Tibial artery (tissue), 4 donors: Measurements from ENCODE around the gene ERC1.

Experiments
- DNase-seq, 2 donors: peaks; one replicate each; pipeline ENCODE4 v3.0.0-alpha.2; 2019
- H3K27ac ChIP-seq, 2 donors: fragments of 200-600 bp; sonication (generic) in 1 of 2; 1 replicate in 1 of 2; 2 replicates in 1 of 2; pipeline ENCODE4 v1.5.1; 2018 to 2019; ENCODE audit warnings: mild to moderate bottlenecking in 1 of 2
- H3K27me3 ChIP-seq, 2 donors: fragments of 200-600 bp; sonication (generic) in 1 of 2; one replicate each; pipeline versions ENCODE4 v1.5.1 to v1.6.0; 2016 to 2019
- H3K36me3 ChIP-seq, 3 donors: fragments of 200-600 bp; sonication (generic) in 2 of 3; one replicate each; pipeline ENCODE4 v1.5.1; 2016 to 2019; ENCODE audit warnings: mild to moderate bottlenecking in 2 of 3
- H3K4me1 ChIP-seq, 4 donors: fragments of 200-600 bp; sonication (generic) in 2 of 4; 1 replicate in 3 of 4; 2 replicates in 1 of 4; pipeline ENCODE4 v1.5.1; 2016 to 2019
- H3K4me3 ChIP-seq, 2 donors: fragments of 200-600 bp; sonication (generic) in 1 of 2; 1 replicate in 1 of 2; 2 replicates in 1 of 2; pipeline ENCODE4 v1.5.1; 2018 to 2019; ENCODE audit warnings: mild to moderate bottlenecking in 2 of 2
- H3K9me3 ChIP-seq, 3 donors: fragments of 200-600 bp; sonication (generic) in 1 of 3; one replicate each; pipeline ENCODE4 v1.5.1; 2016 to 2019
- intact Hi-C: fragments of 100-400 bp; cut with DNase I; formaldehyde crosslinking; loops from one replicate; pipeline ENCODE4 v1.15.0; 2023; ENCODE audit warnings: low total_unique reads
- TF ChIP-seq, protein P1 (sequence below), 2 experiments: fragments of 200-600 bp in 1 of 2; fragments of 450-650 bp in 1 of 2; IDR thresholded peaks; one replicate each; pipeline ENCODE4 v1.5.1; 2017 to 2019; ENCODE audit warnings: antibody characterized with exemption in 2 of 2, mild to moderate bottlenecking in 1 of 2, moderate library complexity in 1 of 2

ERC1 gene

DNA sequence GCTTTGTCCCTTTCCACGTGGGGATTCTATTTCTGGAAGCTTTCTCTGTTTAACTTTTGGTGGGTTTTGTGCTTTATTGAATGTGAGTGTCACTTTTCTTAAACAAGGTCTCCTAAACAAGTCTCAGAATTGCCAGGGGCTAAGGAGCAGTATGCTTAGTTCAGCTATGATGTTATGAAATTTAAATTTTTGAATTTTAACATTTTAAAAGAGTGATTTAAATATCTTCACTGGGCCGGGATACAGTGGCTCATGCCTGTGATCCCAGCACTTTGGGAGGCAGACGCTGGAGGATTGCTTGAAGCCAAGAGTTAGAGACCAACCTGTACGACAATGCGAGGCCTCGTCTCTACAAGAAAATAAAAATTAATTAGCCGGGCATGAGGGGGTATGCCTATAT, 276.2 kb downstream of the ERC1 start:
- TF ChIP-seq, protein P1, sequence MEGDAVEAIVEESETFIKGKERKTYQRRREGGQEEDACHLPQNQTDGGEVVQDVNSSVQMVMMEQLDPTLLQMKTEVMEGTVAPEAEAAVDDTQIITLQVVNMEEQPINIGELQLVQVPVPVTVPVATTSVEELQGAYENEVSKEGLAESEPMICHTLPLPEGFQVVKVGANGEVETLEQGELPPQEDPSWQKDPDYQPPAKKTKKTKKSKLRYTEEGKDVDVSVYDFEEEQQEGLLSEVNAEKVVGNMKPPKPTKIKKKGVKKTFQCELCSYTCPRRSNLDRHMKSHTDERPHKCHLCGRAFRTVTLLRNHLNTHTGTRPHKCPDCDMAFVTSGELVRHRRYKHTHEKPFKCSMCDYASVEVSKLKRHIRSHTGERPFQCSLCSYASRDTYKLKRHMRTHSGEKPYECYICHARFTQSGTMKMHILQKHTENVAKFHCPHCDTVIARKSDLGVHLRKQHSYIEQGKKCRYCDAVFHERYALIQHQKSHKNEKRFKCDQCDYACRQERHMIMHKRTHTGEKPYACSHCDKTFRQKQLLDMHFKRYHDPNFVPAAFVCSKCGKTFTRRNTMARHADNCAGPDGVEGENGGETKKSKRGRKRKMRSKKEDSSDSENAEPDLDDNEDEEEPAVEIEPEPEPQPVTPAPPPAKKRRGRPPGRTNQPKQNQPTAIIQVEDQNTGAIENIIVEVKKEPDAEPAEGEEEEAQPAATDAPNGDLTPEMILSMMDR (IDR thresholded peaks at IDR 0.05) = no peak
- Histone ChIP-seq H3K36me3 (peaks cover 11 to 53% (median 32%) of the 10 kb centered on the region in 3 donors), H3K9me3 (no peaks in the 10 kb centered on the region), H3K4me1 (no peaks in the 10 kb centered on the region), H3K27ac (no peak overlapping the region), H3K4me3 (no peak overlapping the region), H3K27me3 (no peaks in the 10 kb centered on the region)
- no peak for DNase-seq
- intact Hi-C loops = no loop called here

DNA sequence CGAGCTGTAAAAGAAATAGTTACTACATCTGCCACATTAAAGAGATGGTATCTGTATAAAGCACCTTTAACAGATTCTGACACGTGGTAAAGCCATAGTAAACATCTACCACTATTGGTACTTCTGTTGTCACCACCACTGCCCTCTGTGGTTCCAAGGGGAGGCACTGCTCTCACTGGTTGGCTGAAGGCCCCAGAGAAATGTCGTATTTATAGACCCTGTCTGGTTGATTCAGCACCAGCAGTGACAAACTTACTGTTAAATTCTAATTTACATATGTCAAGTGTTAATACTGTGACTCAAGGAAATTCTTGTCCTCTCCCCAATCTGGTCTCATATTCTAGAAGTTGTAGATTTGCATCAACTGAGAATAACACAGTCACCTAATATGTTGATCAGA, 281.1 kb downstream of the ERC1 start:
- peaks cover 0 to 23% (median 6%) of the 10 kb centered on the region in 3 donors for H3K36me3 ChIP-seq
- TF ChIP-seq, protein P1 (IDR thresholded peaks at IDR 0.05) = no peak
- H3K9me3 ChIP-seq = no peaks in the 10 kb centered on the region
- H3K4me1 ChIP-seq = no peaks in the 10 kb centered on the region
- intact Hi-C loops = no loop called here
- H3K4me3 ChIP-seq = no peak overlapping the region
- DNase-seq = no peak
- H3K27ac ChIP-seq = no peak overlapping the region
- no peaks in the 10 kb centered on the region for H3K27me3 ChIP-seq

DNA sequence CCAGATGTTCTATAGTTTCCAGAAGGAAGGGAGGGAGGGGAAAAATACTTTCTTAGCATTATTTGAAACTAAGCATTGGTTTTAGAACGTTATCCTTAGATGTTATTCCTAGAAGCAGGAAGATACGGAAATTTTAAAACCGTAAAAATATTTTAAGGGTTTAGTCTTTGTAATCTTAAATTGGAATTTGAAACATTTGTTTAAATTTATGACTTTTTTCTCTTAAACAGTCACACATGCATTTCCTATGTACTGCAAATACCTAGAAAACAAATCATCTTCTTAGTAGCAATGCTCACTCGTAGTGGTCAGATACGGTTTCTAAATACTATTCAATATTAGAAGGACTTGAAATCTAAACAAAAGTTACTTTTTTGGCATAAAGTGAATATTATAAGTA, 282.0 kb downstream of the ERC1 start:
- intact Hi-C loops = no loop called here
- Histone ChIP-seq H3K9me3 (no peaks in the 10 kb centered on the region), H3K27me3 (no peaks in the 10 kb centered on the region), H3K4me1 (no peaks in the 10 kb centered on the region), H3K36me3 (peaks cover 0 to 19% (median 0%) of the 10 kb centered on the region in 3 donors), H3K4me3 (no peak overlapping the region), H3K27ac (no peak overlapping the region)
- TF ChIP-seq, protein P1 (IDR thresholded peaks at IDR 0.05) = no peak
- no peak for DNase-seq

DNA sequence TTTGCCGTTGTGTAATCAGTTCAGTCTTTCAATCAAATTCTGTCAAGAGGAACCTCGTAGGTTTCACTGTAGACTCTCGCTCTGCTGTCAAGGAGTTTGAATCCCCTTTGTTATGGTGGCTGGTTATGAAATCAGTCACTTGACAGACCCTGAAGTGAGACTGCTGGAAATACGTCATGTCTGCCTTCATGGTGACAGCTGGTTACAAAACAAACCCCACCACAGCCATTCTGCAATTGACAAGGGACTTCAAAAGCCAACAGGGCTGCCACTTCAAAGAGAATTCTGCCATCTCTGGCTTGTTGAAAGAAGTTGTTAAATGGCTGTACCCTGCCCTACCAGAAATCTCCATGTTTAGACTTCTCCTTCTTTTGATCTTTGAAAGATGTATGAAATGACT, 286.9 kb downstream of the ERC1 start:
- H3K9me3 ChIP-seq = no peaks in the 10 kb centered on the region
- no peaks in the 10 kb centered on the region for H3K36me3 ChIP-seq
- DNase-seq = no peak
- no peak overlapping the region for H3K27ac ChIP-seq
- H3K4me3 ChIP-seq = no peak overlapping the region
- TF ChIP-seq, protein P1 (IDR thresholded peaks at IDR 0.05) = no peak
- intact Hi-C loops = no loop called here
- H3K4me1 ChIP-seq = no peaks in the 10 kb centered on the region
- H3K27me3 ChIP-seq = no peaks in the 10 kb centered on the region

DNA sequence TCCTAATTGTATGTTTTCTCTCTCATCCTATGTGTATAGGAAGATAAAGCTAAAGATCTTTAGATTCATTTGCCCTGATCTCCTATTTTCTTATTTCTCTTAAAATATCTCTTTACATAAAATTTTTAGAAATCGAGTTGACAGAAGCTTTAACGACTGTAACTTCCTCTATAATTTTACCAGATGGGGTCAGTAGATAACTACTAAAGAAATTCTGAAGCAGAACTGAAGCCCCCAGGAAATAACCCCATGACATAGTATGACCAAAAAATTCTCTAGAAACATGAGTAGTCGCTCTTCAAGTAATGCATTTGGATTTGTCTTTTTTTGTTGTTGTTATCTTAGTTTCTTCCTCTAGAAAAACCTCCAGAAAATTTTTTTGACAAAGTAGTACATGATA, 288.0 kb downstream of the ERC1 start:
- Histone ChIP-seq H3K9me3 (no peaks in the 10 kb centered on the region), H3K4me1 (no peaks in the 10 kb centered on the region), H3K36me3 (no peaks in the 10 kb centered on the region), H3K27ac (no peak overlapping the region), H3K27me3 (no peaks in the 10 kb centered on the region), H3K4me3 (no peak overlapping the region)
- DNase-seq = no peak
- intact Hi-C loops = no loop called here
- TF ChIP-seq, protein P1 (IDR thresholded peaks at IDR 0.05) = no peak

DNA sequence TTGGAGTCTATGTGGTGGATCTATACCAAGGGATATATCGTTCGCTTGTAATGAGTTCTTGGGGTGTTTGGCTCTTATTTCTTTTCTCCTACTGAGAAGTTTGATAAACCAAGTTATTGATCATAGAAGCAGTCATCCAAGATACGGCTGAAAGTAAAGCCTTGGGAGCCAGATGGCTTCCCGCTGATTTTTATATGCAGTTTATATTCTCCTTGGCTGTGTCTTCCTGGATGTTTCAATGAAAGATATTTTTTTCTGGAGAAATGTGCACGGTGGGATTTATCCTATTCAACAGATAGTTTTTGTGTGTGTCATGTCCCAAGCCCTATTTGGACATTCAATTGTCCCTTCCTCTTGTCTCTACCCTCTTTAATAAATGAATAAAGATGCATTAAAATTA, 289.0 kb downstream of the ERC1 start:
- Histone ChIP-seq H3K4me3 (no peak overlapping the region), H3K4me1 (no peaks in the 10 kb centered on the region), H3K36me3 (no peaks in the 10 kb centered on the region), H3K27me3 (no peaks in the 10 kb centered on the region), H3K27ac (no peak overlapping the region), H3K9me3 (no peaks in the 10 kb centered on the region)
- intact Hi-C loops = no loop called here
- TF ChIP-seq, protein P1 (IDR thresholded peaks at IDR 0.05) = no peak
- no peak for DNase-seq
